HCT116 (cell line): Measurements from ENCODE around the gene UPF2. TPM values are rescaled to one million over a fixed set of nuclear protein-coding genes. Genes with fewer than 3 reads are reported as not detected.

ENCODE experiments used
- ATAC-seq: fragments of 200-7000 bp; cut with Tn5 transposase; 2 replicates; pipeline ENCODE4 v1.9.1; 2020; ENCODE audit warnings: mild to moderate bottlenecking, moderate library complexity
- BruUV-seq: library from RNA; stranded (reverse); fragments of 400-500 nt; replicated peaks from 2 replicates; lab custom pipeline; 2021; lab: Mats Ljungman, UMichigan
- CTCF ChIA-PET: fragments of 300-600 bp; sonication (Branson Sonifier 250); formaldehyde crosslinking; loops from one replicate; lab custom pipeline; 2021; ENCODE audit warnings: antibody characterized with exemption; lab: Charles Lee
- POLR2A ChIA-PET: fragments of 300-600, 350-600 bp; sonication (Branson Sonifier 250); formaldehyde crosslinking; loops from one replicate; lab custom pipeline; 2021; ENCODE audit warnings: antibody characterized with exemption; lab: Charles Lee
- RAD21 ChIA-PET, 2 experiments: fragments of 300-600 bp; sonication (Branson Sonifier 250); formaldehyde crosslinking; loops; one replicate each; lab custom pipeline; 2023; ENCODE audit warnings: low total read pairs in 2 of 2; ENCODE audit not compliant: uncharacterized antibody in 2 of 2, unreplicated experiment in 2 of 2, low non-redundant PET in 1 of 2; lab: Charles Lee
- DNase-seq: peaks from one replicate; pipeline ENCODE4 v3.0.0-alpha.2; 2010; ENCODE audit warnings: low read depth, low spot score
- H2AFZ ChIP-seq: fragments of 200-600 bp; shearing (Covaris generic), sonication (generic); 2 replicates; pipeline ENCODE4 v1.6.1; 2017; ENCODE audit warnings: low read depth, mixed run types, mixed read lengths, antibody characterized with exemption, low read length; ENCODE audit not compliant: poor library complexity, severe bottlenecking
- H3K27ac ChIP-seq: 2 replicates; pipeline ENCODE4 v1.5.1; 2012; ENCODE audit warnings: low read depth, low read length
- H3K27me3 ChIP-seq: fragments of 200-600 bp; sonication (generic); 2 replicates; pipeline ENCODE4 v1.6.1; 2016; ENCODE audit warnings: mixed run types, low read length, mixed read lengths; ENCODE audit not compliant: insufficient read depth
- H3K36me3 ChIP-seq, 2 experiments: fragments of 200-500 bp in 1 of 2; fragments of 200-600 bp in 1 of 2; sonication (Bioruptor generic) in 1 of 2; sonication (generic) in 1 of 2; 2 replicates each; pipeline versions ENCODE4 v1.5.1 to v1.6.1; 2014 to 2016; ENCODE audit warnings: low read length in 2 of 2, inconsistent platforms in 1 of 2, mixed read lengths in 1 of 2, mixed run types in 1 of 2; ENCODE audit not compliant: insufficient read depth in 2 of 2, control insufficient read depth in 1 of 2
- H3K4me1 ChIP-seq, 2 experiments: fragments of 200-600 bp in 1 of 2; sonication (generic) in 1 of 2; 2 replicates each; pipeline versions ENCODE4 v1.5.1 to v1.6.1; 2012 to 2017; ENCODE audit warnings: low read length in 2 of 2, inconsistent platforms in 1 of 2, mild to moderate bottlenecking in 1 of 2, mixed read lengths in 1 of 2, mixed run types in 1 of 2, moderate library complexity in 1 of 2; ENCODE audit not compliant: insufficient read depth in 2 of 2, control insufficient read depth in 1 of 2
- H3K4me2 ChIP-seq: fragments of 200-600 bp; sonication (generic); 2 replicates; pipeline ENCODE4 v1.6.1; 2017; ENCODE audit warnings: mixed run types, low read length, mixed read lengths
- H3K4me3 ChIP-seq, 2 experiments: fragments of 200-600 bp in 1 of 2; sonication (generic) in 1 of 2; replicated peaks in 1 of 2; 2 replicates each; pipeline ENCODE4 v1.5.1; 2011 to 2016; ENCODE audit warnings: low read length in 2 of 2, control low read depth in 1 of 2, low read depth in 1 of 2, mild to moderate bottlenecking in 1 of 2, mixed read lengths in 1 of 2, mixed run types in 1 of 2
- H3K79me2 ChIP-seq: fragments of 200-600 bp; sonication (generic); 2 replicates; pipeline ENCODE4 v1.6.1; 2017; ENCODE audit warnings: mild to moderate bottlenecking, mixed run types, low read length, moderate library complexity, mixed read lengths; ENCODE audit not compliant: insufficient read depth
- H3K9ac ChIP-seq: fragments of 200-600 bp; sonication (generic); 2 replicates; pipeline ENCODE4 v1.6.1; 2016; ENCODE audit warnings: low read length, mixed read lengths
- H3K9me2 ChIP-seq: fragments of 200-600 bp; sonication (generic), shearing (Covaris generic); 2 replicates; pipeline ENCODE4 v1.6.1; 2017; ENCODE audit warnings: mixed run types, mild to moderate bottlenecking, moderate library complexity; ENCODE audit not compliant: insufficient read depth
- H3K9me3 ChIP-seq, 2 experiments: fragments of 200-500 bp in 1 of 2; fragments of 200-600 bp in 1 of 2; sonication (Bioruptor generic) in 1 of 2; sonication (generic) in 1 of 2; 2 replicates each; pipeline ENCODE4 v1.6.1; 2014 to 2017; ENCODE audit warnings: low read length in 2 of 2, mixed read lengths in 2 of 2, inconsistent platforms in 1 of 2, low read depth in 1 of 2, mild to moderate bottlenecking in 1 of 2, mixed run types in 1 of 2, moderate library complexity in 1 of 2; ENCODE audit not compliant: control insufficient read depth in 1 of 2, insufficient read depth in 1 of 2
- H4K20me1 ChIP-seq: fragments of 200-600 bp; sonication (generic), shearing (Covaris generic); 2 replicates; pipeline ENCODE4 v1.6.1; 2017; ENCODE audit warnings: mixed run types, mild to moderate bottlenecking, moderate library complexity; ENCODE audit not compliant: insufficient read depth
- CBX3 ChIP-seq: IDR thresholded peaks from 2 replicates; pipeline ENCODE4 v1.6.1; 2012; ENCODE audit warnings: low read depth
- CEBPB ChIP-seq: IDR thresholded peaks from 2 replicates; pipeline ENCODE4 v1.6.1; 2012; ENCODE audit warnings: low read depth
- ELF1 ChIP-seq: IDR thresholded peaks from 2 replicates; pipeline ENCODE4 v1.6.1; 2012; ENCODE audit warnings: low read depth, borderline replicate concordance
- EZH2 ChIP-seq: fragments of 200-600 bp; sonication (generic); IDR thresholded peaks from 2 replicates; pipeline ENCODE4 v1.6.1; 2017; ENCODE audit warnings: antibody characterized with exemption, mixed run types
- EZH2phosphoT487 ChIP-seq: fragments of 200-600 bp; IDR thresholded peaks from 2 replicates; pipeline ENCODE4 v1.6.1; 2018; ENCODE audit warnings: antibody characterized with exemption, borderline replicate concordance
- FOSL1 ChIP-seq: IDR thresholded peaks from 2 replicates; pipeline ENCODE4 v1.6.1; 2012; ENCODE audit warnings: low read depth
- POLR2A ChIP-seq: IDR thresholded peaks from 2 replicates; pipeline ENCODE4 v1.7.0; 2011; ENCODE audit warnings: borderline replicate concordance; ENCODE audit not compliant: insufficient read depth, insufficient read length; ENCODE audit errors: extremely low read depth
- POLR2AphosphoS5 ChIP-seq: IDR thresholded peaks from 2 replicates; pipeline ENCODE4 v1.6.1; 2011; ENCODE audit warnings: mild to moderate bottlenecking, low read depth, low read length, moderate library complexity
- SIN3A ChIP-seq: IDR thresholded peaks from 2 replicates; pipeline ENCODE4 v1.6.1; 2012; ENCODE audit warnings: low read depth
- SP1 ChIP-seq: IDR thresholded peaks from 2 replicates; pipeline ENCODE4 v1.6.1; 2012; ENCODE audit warnings: low read depth
- SRF ChIP-seq: IDR thresholded peaks from 2 replicates; pipeline ENCODE4 v1.6.1; 2012; ENCODE audit warnings: low read depth
- YY1 ChIP-seq: IDR thresholded peaks from 2 replicates; pipeline ENCODE4 v1.6.1; 2011; ENCODE audit warnings: low read length, low read depth, moderate library complexity, mild to moderate bottlenecking; ENCODE audit not compliant: insufficient replicate concordance; ENCODE audit errors: extremely low read depth
- ZFX ChIP-seq: fragments of 450-650 bp; IDR thresholded peaks from 2 replicates; pipeline ENCODE4 v1.6.1; 2017
- intact Hi-C: fragments of 100-400 bp; cut with micrococcal nuclease; formaldehyde crosslinking; loops from 2 replicates; pipeline ENCODE4 v1.10.0; 2022
- total RNA-seq: library from RNA; stranded (reverse); gene quantifications from one replicate; pipeline ENCODE4 v1.2.1, GENCODE V29; 2021; ENCODE audit not compliant: unreplicated experiment
- TF ChIP-seq, protein P1 (sequence below): IDR thresholded peaks from 2 replicates; pipeline ENCODE4 v1.6.1; 2012
- TF ChIP-seq, protein P2 (sequence below), 3 experiments: fragments of 200-600 bp in 1 of 3; sonication (generic) in 1 of 3; IDR thresholded peaks in 2 of 3; conservative IDR thresholded peaks in 1 of 3; 2 replicates each; pipeline ENCODE4 v1.5.1; 2012 to 2017; ENCODE audit warnings: low read depth in 2 of 3, low read length in 2 of 3, antibody characterized with exemption in 1 of 3, borderline replicate concordance in 1 of 3, control low read depth in 1 of 3, mild to moderate bottlenecking in 1 of 3, mixed read lengths in 1 of 3, mixed run types in 1 of 3, moderate library complexity in 1 of 3; ENCODE audit not compliant: insufficient read depth in 1 of 3
- TF ChIP-seq, protein P3 (sequence below): IDR thresholded peaks from 2 replicates; pipeline ENCODE4 v1.6.1; 2012; ENCODE audit warnings: low read depth
- TF ChIP-seq, protein P4 (sequence below): IDR thresholded peaks from 2 replicates; pipeline ENCODE4 v1.6.1; 2012

Gene UPF2
- total RNA-seq, 1 experiment from 2014 or later = 27.3 TPM

DNA sequence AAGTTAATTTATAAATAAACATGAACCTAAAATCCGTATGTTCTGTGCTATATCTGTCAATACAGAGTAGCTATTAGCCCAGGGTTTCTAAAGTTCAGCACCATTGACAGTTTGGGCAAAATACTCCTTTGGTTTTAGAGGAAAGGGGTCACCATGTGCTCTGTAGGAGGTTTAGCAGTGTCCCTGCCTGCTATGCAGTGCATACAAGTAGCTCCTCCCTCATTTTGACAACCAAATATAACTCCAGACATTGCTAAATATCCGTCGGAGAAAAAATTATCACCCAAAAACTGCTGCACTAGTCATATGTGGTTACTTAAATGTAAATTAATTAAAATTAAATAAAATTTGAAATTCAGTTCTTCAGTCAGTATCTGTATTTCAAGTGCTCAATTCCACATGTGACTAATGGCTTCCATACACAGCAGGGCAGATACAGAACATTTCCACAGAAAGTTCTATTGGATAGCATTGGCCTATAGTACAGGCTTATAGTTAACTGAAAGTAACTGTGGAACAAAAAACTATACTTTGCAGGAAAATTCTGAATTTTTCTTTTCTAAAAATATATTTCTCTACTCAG lies 6.4 kb downstream of the UPF2 start:
- no TSS peak for BruUV-seq
- H3K27ac ChIP-seq = no peak overlapping the region
- peaks cover 7% of the 10 kb centered on the region; the same call in 1 of the 2 replicates for H4K20me1 ChIP-seq
- no peak overlapping the region for H2AFZ ChIP-seq
- H3K9ac ChIP-seq = no peak overlapping the region
- no peak for TF ChIP-seq ZFX
- no peak for TF ChIP-seq EZH2
- no peak for TF ChIP-seq YY1
- TF ChIP-seq, protein P1, sequence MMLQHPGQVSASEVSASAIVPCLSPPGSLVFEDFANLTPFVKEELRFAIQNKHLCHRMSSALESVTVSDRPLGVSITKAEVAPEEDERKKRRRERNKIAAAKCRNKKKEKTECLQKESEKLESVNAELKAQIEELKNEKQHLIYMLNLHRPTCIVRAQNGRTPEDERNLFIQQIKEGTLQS = no peak
- TF ChIP-seq, protein P2, sequence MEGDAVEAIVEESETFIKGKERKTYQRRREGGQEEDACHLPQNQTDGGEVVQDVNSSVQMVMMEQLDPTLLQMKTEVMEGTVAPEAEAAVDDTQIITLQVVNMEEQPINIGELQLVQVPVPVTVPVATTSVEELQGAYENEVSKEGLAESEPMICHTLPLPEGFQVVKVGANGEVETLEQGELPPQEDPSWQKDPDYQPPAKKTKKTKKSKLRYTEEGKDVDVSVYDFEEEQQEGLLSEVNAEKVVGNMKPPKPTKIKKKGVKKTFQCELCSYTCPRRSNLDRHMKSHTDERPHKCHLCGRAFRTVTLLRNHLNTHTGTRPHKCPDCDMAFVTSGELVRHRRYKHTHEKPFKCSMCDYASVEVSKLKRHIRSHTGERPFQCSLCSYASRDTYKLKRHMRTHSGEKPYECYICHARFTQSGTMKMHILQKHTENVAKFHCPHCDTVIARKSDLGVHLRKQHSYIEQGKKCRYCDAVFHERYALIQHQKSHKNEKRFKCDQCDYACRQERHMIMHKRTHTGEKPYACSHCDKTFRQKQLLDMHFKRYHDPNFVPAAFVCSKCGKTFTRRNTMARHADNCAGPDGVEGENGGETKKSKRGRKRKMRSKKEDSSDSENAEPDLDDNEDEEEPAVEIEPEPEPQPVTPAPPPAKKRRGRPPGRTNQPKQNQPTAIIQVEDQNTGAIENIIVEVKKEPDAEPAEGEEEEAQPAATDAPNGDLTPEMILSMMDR (IDR thresholded peaks at IDR 0.05 in 2 of 3, conservative IDR thresholded peaks at IDR 0.05 in 1 of 3; ENCODE audit: borderline replicate concordance in 1 of 3, insufficient read depth in 1 of 3, low read depth in 2 of 3, low read length in 2 of 3) = no peak
- no peak for TF ChIP-seq SP1
- no peak for TF ChIP-seq SIN3A
- no peak for TF ChIP-seq CEBPB
- TF ChIP-seq, protein P3, sequence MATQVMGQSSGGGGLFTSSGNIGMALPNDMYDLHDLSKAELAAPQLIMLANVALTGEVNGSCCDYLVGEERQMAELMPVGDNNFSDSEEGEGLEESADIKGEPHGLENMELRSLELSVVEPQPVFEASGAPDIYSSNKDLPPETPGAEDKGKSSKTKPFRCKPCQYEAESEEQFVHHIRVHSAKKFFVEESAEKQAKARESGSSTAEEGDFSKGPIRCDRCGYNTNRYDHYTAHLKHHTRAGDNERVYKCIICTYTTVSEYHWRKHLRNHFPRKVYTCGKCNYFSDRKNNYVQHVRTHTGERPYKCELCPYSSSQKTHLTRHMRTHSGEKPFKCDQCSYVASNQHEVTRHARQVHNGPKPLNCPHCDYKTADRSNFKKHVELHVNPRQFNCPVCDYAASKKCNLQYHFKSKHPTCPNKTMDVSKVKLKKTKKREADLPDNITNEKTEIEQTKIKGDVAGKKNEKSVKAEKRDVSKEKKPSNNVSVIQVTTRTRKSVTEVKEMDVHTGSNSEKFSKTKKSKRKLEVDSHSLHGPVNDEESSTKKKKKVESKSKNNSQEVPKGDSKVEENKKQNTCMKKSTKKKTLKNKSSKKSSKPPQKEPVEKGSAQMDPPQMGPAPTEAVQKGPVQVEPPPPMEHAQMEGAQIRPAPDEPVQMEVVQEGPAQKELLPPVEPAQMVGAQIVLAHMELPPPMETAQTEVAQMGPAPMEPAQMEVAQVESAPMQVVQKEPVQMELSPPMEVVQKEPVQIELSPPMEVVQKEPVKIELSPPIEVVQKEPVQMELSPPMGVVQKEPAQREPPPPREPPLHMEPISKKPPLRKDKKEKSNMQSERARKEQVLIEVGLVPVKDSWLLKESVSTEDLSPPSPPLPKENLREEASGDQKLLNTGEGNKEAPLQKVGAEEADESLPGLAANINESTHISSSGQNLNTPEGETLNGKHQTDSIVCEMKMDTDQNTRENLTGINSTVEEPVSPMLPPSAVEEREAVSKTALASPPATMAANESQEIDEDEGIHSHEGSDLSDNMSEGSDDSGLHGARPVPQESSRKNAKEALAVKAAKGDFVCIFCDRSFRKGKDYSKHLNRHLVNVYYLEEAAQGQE = no peak
- TF ChIP-seq, protein P4, sequence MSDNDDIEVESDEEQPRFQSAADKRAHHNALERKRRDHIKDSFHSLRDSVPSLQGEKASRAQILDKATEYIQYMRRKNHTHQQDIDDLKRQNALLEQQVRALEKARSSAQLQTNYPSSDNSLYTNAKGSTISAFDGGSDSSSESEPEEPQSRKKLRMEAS = no peak
- TF ChIP-seq FOSL1 = no peak
- no peak for TF ChIP-seq CBX3
- TF ChIP-seq SRF = no peak
- TF ChIP-seq POLR2AphosphoS5 = no peak
- TF ChIP-seq ELF1 = no peak
- no peak for TF ChIP-seq POLR2A
- TF ChIP-seq EZH2phosphoT487 = no peak
- ChIA-PET CTCF (no interaction called here), POLR2A (no interaction called here), RAD21 (no interaction called here)
- intact Hi-C loops = no loop called here
- peaks cover 6 to 19% of the 10 kb centered on the region in 2 experiments; a peak in 3 of 4 replicates for H3K36me3 ChIP-seq
- peaks cover 3 to 11% of the 10 kb centered on the region in 2 experiments; a peak in 2 of 4 replicates for H3K4me1 ChIP-seq
- no peaks in the 10 kb centered on the region for H3K9me3 ChIP-seq
- H3K4me2 ChIP-seq = no peak overlapping the region
- no peaks in the 10 kb centered on the region for H3K27me3 ChIP-seq
- H3K79me2 ChIP-seq = peaks cover 95% of the 10 kb centered on the region
- no peak for DNase-seq
- H3K9me2 ChIP-seq = no peaks in the 10 kb centered on the region
- no peak for ATAC-seq
- no peak overlapping the region for H3K4me3 ChIP-seq
